B cell (primary cell): ENCODE data around the gene SPAM1. TPM values are rescaled to one million over a fixed set of nuclear protein-coding genes. Genes with fewer than 3 reads are reported as not detected.

ENCODE experiments used
- ATAC-seq: fragments of 200-7000 bp; cut with Tn5 transposase; one replicate; pipeline ENCODE4 v1.10.0; 2021; ENCODE audit warnings: low read depth, mild to moderate bottlenecking, moderate number of reproducible peaks, moderate library complexity
- CTCF ChIA-PET: fragments of 350-600 bp; sonication (Branson Sonifier 250); formaldehyde crosslinking; loops from one replicate; lab custom pipeline; 2021; ENCODE audit warnings: antibody characterized with exemption, inconsistent platforms; lab: Charles Lee
- POLR2A ChIA-PET: fragments of 350-600 bp; sonication (Branson Sonifier 250); formaldehyde crosslinking; loops from one replicate; lab custom pipeline; 2021; ENCODE audit warnings: antibody characterized with exemption; lab: Charles Lee
- DNase-seq: peaks from one replicate; pipeline ENCODE4 v3.0.0; 2013
- H2AFZ ChIP-seq: 2 replicates; pipeline ENCODE4 v1.6.1; 2012; ENCODE audit warnings: mild to moderate bottlenecking, low read depth, low read length; ENCODE audit not compliant: insufficient read depth, poor library complexity, severe bottlenecking
- H3K27ac ChIP-seq, 2 donors: 1 replicate in 1 of 2; 2 replicates in 1 of 2; pipeline ENCODE4 v1.5.1; 2012 to 2013; ENCODE audit warnings: low read length in 2 of 2, mild to moderate bottlenecking in 2 of 2, moderate library complexity in 1 of 2
- H3K27me3 ChIP-seq, 4 experiments: fragments of 200-600 bp in 1 of 4; sonication (generic) in 1 of 4; replicated peaks in 1 of 4; 1 replicate in 2 of 4; 2 replicates in 2 of 4; pipeline versions ENCODE4 v1.6.1 to v1.7.0; 2013 to 2016; ENCODE audit warnings: low read length in 3 of 4, mild to moderate bottlenecking in 2 of 4, mixed read lengths in 1 of 4, moderate library complexity in 1 of 4; ENCODE audit not compliant: insufficient read depth in 4 of 4, control insufficient read depth in 3 of 4; ENCODE audit errors: control extremely low read depth in 1 of 4
- H3K36me3 ChIP-seq, 2 experiments: replicated peaks in 1 of 2; 1 replicate in 1 of 2; 2 replicates in 1 of 2; pipeline versions ENCODE4 v1.6.1 to v1.7.1; 2013; ENCODE audit warnings: low read length in 1 of 2; ENCODE audit not compliant: insufficient read depth in 2 of 2, control insufficient read depth in 1 of 2; ENCODE audit errors: control extremely low read depth in 1 of 2, extremely low read depth in 1 of 2
- H3K4me1 ChIP-seq, 2 donors: fragments of 200-600 bp in 1 of 2; sonication (generic) in 1 of 2; 1 replicate in 1 of 2; 2 replicates in 1 of 2; pipeline versions ENCODE4 v1.5.1 to v1.6.1; 2013 to 2017; ENCODE audit warnings: low read length in 2 of 2; ENCODE audit not compliant: control insufficient read depth in 2 of 2, insufficient read depth in 2 of 2
- H3K4me2 ChIP-seq: replicated peaks from 2 replicates; pipeline ENCODE3; 2012; ENCODE audit warnings: mild to moderate bottlenecking, low read depth, low read length; ENCODE audit not compliant: poor library complexity, severe bottlenecking
- H3K4me3 ChIP-seq, 5 experiments: fragments of 200-600 bp in 1 of 5; sonication (generic) in 1 of 5; 1 replicate in 3 of 5; 2 replicates in 2 of 5; pipeline versions ENCODE4 v1.5.1 to v1.7.0; 2011 to 2016; ENCODE audit warnings: low read length in 4 of 5, mild to moderate bottlenecking in 4 of 5, low read depth in 2 of 5, control low read depth in 1 of 5, moderate library complexity in 1 of 5; ENCODE audit not compliant: insufficient read depth in 1 of 5; ENCODE audit errors: control extremely low read depth in 1 of 5, extremely low read depth in 1 of 5
- H3K79me2 ChIP-seq: fragments of 200-600 bp; sonication (generic); one replicate; pipeline ENCODE4 v1.6.0; 2016; ENCODE audit warnings: low read length; ENCODE audit not compliant: control insufficient read depth, insufficient read depth
- H3K9ac ChIP-seq: fragments of 200-600 bp; sonication (generic); 2 replicates; pipeline ENCODE4 v1.6.1; 2017; ENCODE audit warnings: mild to moderate bottlenecking, low read length, moderate library complexity
- H3K9me3 ChIP-seq, 3 donors: one replicate each; pipeline versions ENCODE4 v1.6.1 to v1.7.1; 2013; ENCODE audit warnings: low read length in 2 of 3; ENCODE audit not compliant: control insufficient read depth in 2 of 3, insufficient read depth in 1 of 3; ENCODE audit errors: control extremely low read depth in 1 of 3
- H4K20me1 ChIP-seq: 2 replicates; pipeline ENCODE4 v1.6.0; 2012; ENCODE audit warnings: mild to moderate bottlenecking, low read length; ENCODE audit not compliant: insufficient read depth, control insufficient read depth, poor library complexity, severe bottlenecking
- H3K27ac Mint-ChIP-seq: one replicate; pipeline ENCODE4 v1.8.0; 2021; ENCODE audit warnings: mixed read lengths
- H3K27me3 Mint-ChIP-seq: one replicate; pipeline ENCODE4 v1.8.0; 2021; ENCODE audit warnings: mixed read lengths
- H3K4me1 Mint-ChIP-seq: one replicate; pipeline ENCODE4 v1.8.0; 2021; ENCODE audit warnings: mixed read lengths
- H3K4me3 Mint-ChIP-seq: one replicate; pipeline ENCODE4 v1.8.0; 2021; ENCODE audit warnings: mixed read lengths
- H3K9me3 Mint-ChIP-seq: one replicate; pipeline ENCODE4 v1.8.0; 2022; ENCODE audit warnings: mixed read lengths; ENCODE audit not compliant: insufficient read depth
- CTCF ChIP-seq: fragments of 200-600 bp; IDR thresholded peaks from one replicate; pipeline ENCODE4 v1.8.0; 2022; ENCODE audit warnings: antibody characterized with exemption, mild to moderate bottlenecking
- EZH2 ChIP-seq: IDR thresholded peaks from 2 replicates; pipeline ENCODE4 v1.6.1; 2012; ENCODE audit warnings: borderline replicate concordance, low read depth, mild to moderate bottlenecking, moderate library complexity, low read length; ENCODE audit not compliant: insufficient read depth, poor library complexity, severe bottlenecking
- whole genome bisulfite sequencing: methylation state at CpG from one replicate; pipeline ENCODE4 v1.1.5; 2013; ENCODE audit warnings: missing lambda C conversion rate; ENCODE audit not compliant: insufficient coverage; 5-methylcytosine and 5-hydroxymethylcytosine counted together
- intact Hi-C: fragments of 100-400 bp; cut with micrococcal nuclease; formaldehyde crosslinking; loops from one replicate; pipeline ENCODE4 v1.10.0; 2022
- polyA minus RNA-seq: library from RNA; depleted of rRNA, polyadenylated mRNA; stranded (reverse); fragments of >200 nt; gene quantifications from 2 replicates; pipeline ENCODE4 v1.2.3, GENCODE V29; 2012
- polyA plus RNA-seq: library from polyadenylated mRNA; depleted of rRNA; stranded (reverse); fragments of >200 nt; gene quantifications from 2 replicates; pipeline ENCODE4 v1.2.3, GENCODE V29; 2012
- total RNA-seq, 2 donors: library from RNA; stranded (reverse); fragments of 120-200 nt in 1 of 2; gene quantifications; 1 replicate in 1 of 2; 2 replicates in 1 of 2; pipeline versions ENCODE4 v1.2.3 to v1.2.4, GENCODE V29; 2013 to 2022

Gene SPAM1
- total RNA-seq (not detected in 2 replicates), polyA plus RNA-seq (0.04 TPM in 1 of 2 replicates, not detected in the other), polyA minus RNA-seq (not detected in 2 replicates)
- not detected for total RNA-seq (2013)

DNA sequence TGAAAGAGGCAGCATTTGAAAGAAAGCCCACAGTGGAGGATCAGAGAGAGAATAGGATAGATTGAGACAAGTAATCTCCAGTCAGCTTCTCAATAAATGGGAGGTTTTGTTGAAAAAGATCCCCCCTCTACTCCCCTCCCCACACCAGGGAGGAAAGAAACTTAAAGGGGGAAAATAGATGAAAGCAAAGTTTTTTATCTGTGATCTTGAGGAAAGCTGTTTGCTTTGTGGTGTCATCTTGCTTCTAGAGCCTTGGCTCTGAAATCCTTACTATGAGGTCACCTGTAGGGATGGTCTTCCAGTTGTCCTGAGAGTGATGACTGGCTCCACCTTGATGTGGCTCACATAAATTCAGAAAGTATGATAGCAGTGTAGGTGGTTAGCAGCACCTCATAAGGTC, at the start of gene SPAM1:
Gene SPAM1 (plus strand): TSS at position 301 of the 400 bp plus-strand sequence. CDS start 28,330 bp downstream, outside the sequence.
- H3K36me3 ChIP-seq, result no peaks in the 10 kb centered on the region
- no peak within 1 kb of the TSS for H3K4me2 ChIP-seq
- H3K4me3 Mint-ChIP-seq, result no peak within 1 kb of the TSS
- H2AFZ ChIP-seq, result no peak within 1 kb of the TSS
- ATAC-seq (no peak), DNase-seq (no peak)
- POLR2A ChIA-PET, result no interaction called here
- H3K4me3 ChIP-seq, result no peak within 1 kb of the TSS
- H3K27me3 Mint-ChIP-seq, result no peaks in the 10 kb centered on the region
- no peaks in the 10 kb centered on the region for H3K79me2 ChIP-seq
- H3K27ac ChIP-seq, result no peak within 1 kb of the TSS
- no peaks in the 10 kb centered on the region for H3K4me1 Mint-ChIP-seq
- TF ChIP-seq CTCF (no peak), EZH2 (no peak)
- CTCF ChIA-PET, result no interaction called here
- H3K9me3 ChIP-seq, result no peaks in the 10 kb centered on the region
- intact Hi-C loops, result no loop called here
- no peaks in the 10 kb centered on the region for H3K27me3 ChIP-seq
- H3K9me3 Mint-ChIP-seq, result no peaks in the 10 kb centered on the region
- no peak within 1 kb of the TSS for H3K27ac Mint-ChIP-seq
- no peaks in the 10 kb centered on the region for H3K4me1 ChIP-seq
- no peak within 1 kb of the TSS for H3K9ac ChIP-seq
- H4K20me1 ChIP-seq, result no peaks in the 10 kb centered on the region

GRCh38 chr7:123876557-123877256, 48.3 kb upstream of the SPAM1 start:
- ChIA-PET CTCF (no interaction called here), POLR2A (no interaction called here)
- H3K27me3 ChIP-seq, result no peaks in the 10 kb centered on the region
- H3K9me3 ChIP-seq, result no peaks in the 10 kb centered on the region
- no peaks in the 10 kb centered on the region for H3K4me1 Mint-ChIP-seq
- H3K27ac ChIP-seq, result no peak overlapping the region
- no peaks in the 10 kb centered on the region for H3K4me1 ChIP-seq
- peaks cover 4% of the 10 kb centered on the region for H3K27me3 Mint-ChIP-seq
- DNase-seq (no peak), ATAC-seq (no peak)
- H3K4me3 Mint-ChIP-seq, result no peak overlapping the region
- H3K79me2 ChIP-seq, result no peaks in the 10 kb centered on the region
- H2AFZ ChIP-seq, result no peak overlapping the region
- H3K9ac ChIP-seq, result no peak overlapping the region
- no peaks in the 10 kb centered on the region for H4K20me1 ChIP-seq
- H3K36me3 ChIP-seq, result no peaks in the 10 kb centered on the region
- no peak overlapping the region for H3K27ac Mint-ChIP-seq
- WGBS, result 79% methylated on average over 6 of the region's 7 CpGs
- intact Hi-C loops, result no loop called here
- H3K4me3 ChIP-seq, result no peak overlapping the region
- H3K4me2 ChIP-seq, result no peak overlapping the region
- TF ChIP-seq CTCF (no peak), EZH2 (no peak)
- no peaks in the 10 kb centered on the region for H3K9me3 Mint-ChIP-seq
